Small intestine (tissue), 7 donors: ENCODE data around the gene NUBP2. TPM values are rescaled to one million over a fixed set of nuclear protein-coding genes. Genes with fewer than 3 reads are reported as not detected.
A peak's percentile ranks its signal among the peaks of the same experiment; 100 is the strongest.

Source experiments
- DNase-seq, 2 donors: peaks; one replicate each; pipeline versions ENCODE4 v3.0.0 to v3.0.0-alpha.2; 2013
- FAIRE-seq: peaks from 2 replicates; lab custom pipeline; 2012; peaks lifted over from hg19 to GRCh38; lab: Jason Lieb, UNC
- H3K27ac ChIP-seq, 3 donors: one replicate each; pipeline ENCODE4 v1.5.1; 2013; ENCODE audit warnings: low read length in 2 of 3, mild to moderate bottlenecking in 2 of 3, control low read depth in 1 of 3, inconsistent platforms in 1 of 3, low read depth in 1 of 3, moderate library complexity in 1 of 3
- H3K27me3 ChIP-seq, 3 donors: one replicate each; pipeline ENCODE4 v1.6.1; 2013; ENCODE audit warnings: low read length in 3 of 3, inconsistent platforms in 1 of 3; ENCODE audit not compliant: control insufficient read depth in 3 of 3, insufficient read depth in 3 of 3
- H3K36me3 ChIP-seq, 3 donors: one replicate each; pipeline ENCODE4 v1.6.1; 2013; ENCODE audit warnings: low read length in 3 of 3, inconsistent platforms in 1 of 3, low read depth in 1 of 3, mild to moderate bottlenecking in 1 of 3, moderate library complexity in 1 of 3; ENCODE audit not compliant: control insufficient read depth in 3 of 3, insufficient read depth in 2 of 3
- H3K4me1 ChIP-seq, 3 donors: one replicate each; pipeline ENCODE4 v1.6.1; 2013; ENCODE audit warnings: low read length in 2 of 3, inconsistent platforms in 1 of 3, low read depth in 1 of 3, mild to moderate bottlenecking in 1 of 3, moderate library complexity in 1 of 3; ENCODE audit not compliant: control insufficient read depth in 3 of 3, insufficient read depth in 2 of 3
- H3K4me3 ChIP-seq, 3 donors: one replicate each; pipeline ENCODE4 v1.5.1; 2013; ENCODE audit warnings: low read length in 3 of 3, control low read depth in 1 of 3, inconsistent platforms in 1 of 3, low read depth in 1 of 3, mild to moderate bottlenecking in 1 of 3, moderate library complexity in 1 of 3
- H3K9me3 ChIP-seq, 2 donors: one replicate each; pipeline ENCODE4 v1.6.1; 2013; ENCODE audit warnings: low read depth in 1 of 2, low read length in 1 of 2; ENCODE audit not compliant: control insufficient read depth in 2 of 2, insufficient read depth in 1 of 2
- WGBS, 3 donors: extraction: QIAGEN DNeasy Blood & Tissue Kit; methylation state at CpG; one replicate each; pipeline ENCODE4 v1.1.7; 2013; 5-methylcytosine and 5-hydroxymethylcytosine counted together
- polyA plus RNA-seq, 4 donors: library from polyadenylated mRNA; stranded (reverse) in 3 of 4; unstranded in 1 of 4; fragments of 200-250 nt in 3 of 4; fragments of 120-200 nt in 1 of 4; gene quantifications; one replicate each; pipeline versions ENCODE4 v1.2.1 to v1.2.3, GENCODE V29; 2013
- donor health status: healthy with polysubstance abuse.
- donor health status: control.
- donor health status: control.
- donor health status: Bipolar disorder and iron deficiency.
- donor health status: healthy.

Gene NUBP2
- polyA plus RNA-seq, 4 donors, result 38.6 to 70.7 (median 61.8) TPM

GRCh38 chr16:1781254-1781653 is 1.5 kb upstream of the NUBP2 start:
- peaks cover 3 to 26% (median 5%) of the 10 kb centered on the region in 3 donors for H3K4me1 ChIP-seq

GRCh38 chr16:1781758-1782407 is 877 bp upstream of the NUBP2 start:
- peaks cover 3 to 26% (median 5%) of the 10 kb centered on the region in 3 donors for H3K4me1 ChIP-seq
- peak in 1 of 2 donors; percentile 27 for DNase-seq
- H3K27ac ChIP-seq, result peak overlapping the region; percentile 53 to 80 (median 66)
- FAIRE-seq, result no peak
- no peaks in the 10 kb centered on the region for H3K27me3 ChIP-seq
- peak overlapping the region; percentile 77 to 91 (median 88) for H3K4me3 ChIP-seq
- WGBS, 3 donors, result 0 to 1% (median 1%) methylated on average over 49 to 70 of the region's 70 CpGs
- H3K36me3 ChIP-seq, result peaks cover 1 to 70% (median 2%) of the 10 kb centered on the region in 3 donors
- H3K9me3 ChIP-seq, result no peaks in the 10 kb centered on the region

More at GRCh38 chr16:1781254-1781653, 1.5 kb upstream of the NUBP2 start:
- Histone ChIP-seq H3K36me3 (peaks cover 4 to 70% (median 5%) of the 10 kb centered on the region in 3 donors), H3K9me3 (no peaks in the 10 kb centered on the region), H3K27ac (peak overlapping the region in 1 of 3 donors; percentile 66), H3K27me3 (no peaks in the 10 kb centered on the region), H3K4me3 (peak overlapping the region; percentile 77 to 91 (median 88))
- 52 to 68% (median 54%) methylated on average over 20 of the region's 20 CpGs for whole genome bisulfite sequencing, 3 donors
- DNase-seq (no peak), FAIRE-seq (no peak)

DNA sequence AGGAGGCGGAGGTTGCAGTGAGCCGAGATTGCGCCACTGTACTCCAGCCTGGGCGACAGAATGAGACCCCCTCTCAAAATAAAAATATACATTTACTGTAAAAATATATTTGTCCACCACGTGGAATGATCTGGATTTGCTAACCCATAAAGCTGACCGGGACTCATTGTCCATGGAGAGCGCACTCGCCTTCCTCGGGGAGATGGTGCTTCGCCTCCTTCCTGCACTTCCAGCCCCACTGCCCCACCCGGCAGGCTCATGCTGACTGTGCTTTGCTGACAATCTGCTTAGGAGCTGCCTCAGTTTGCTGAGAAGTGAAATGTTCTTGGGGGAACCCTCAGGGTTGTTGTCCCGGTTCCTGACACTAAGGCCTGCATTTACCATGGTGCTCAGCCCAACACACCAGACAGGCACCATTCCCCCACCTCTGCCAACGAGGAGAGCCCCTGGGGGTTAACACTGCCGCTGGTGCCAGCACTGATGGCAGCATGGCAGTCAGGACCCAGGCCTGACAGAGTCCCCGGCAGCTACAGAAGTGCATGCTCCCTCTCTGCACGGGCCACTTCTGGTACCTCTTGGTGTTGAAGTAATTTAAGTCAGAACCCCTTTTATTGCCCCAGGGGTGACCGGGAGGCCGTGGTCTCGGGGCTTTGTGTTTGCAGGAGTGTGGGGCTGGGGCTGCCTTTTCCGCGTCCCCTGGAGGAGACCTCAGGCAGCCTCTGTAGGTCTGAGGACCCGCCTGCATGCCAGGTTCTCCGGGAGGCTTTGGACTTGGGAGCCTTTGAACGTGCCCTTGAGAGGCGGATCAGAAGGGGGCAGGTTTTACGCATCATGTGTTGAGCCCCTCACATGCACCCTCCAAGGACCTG is 2.5 kb downstream of the NUBP2 start:
- Histone ChIP-seq H3K9me3 (no peaks in the 10 kb centered on the region), H3K27ac (no peak overlapping the region), H3K4me1 (peaks cover 3 to 14% (median 5%) of the 10 kb centered on the region in 3 donors), H3K27me3 (no peaks in the 10 kb centered on the region), H3K36me3 (peaks cover 0 to 70% (median 0%) of the 10 kb centered on the region in 3 donors), H3K4me3 (no peak overlapping the region)
- DNase-seq (no peak), FAIRE-seq (no peak)
- 86 to 91% (median 90%) methylated on average over 26 of the region's 26 CpGs for WGBS, 3 donors

DNA sequence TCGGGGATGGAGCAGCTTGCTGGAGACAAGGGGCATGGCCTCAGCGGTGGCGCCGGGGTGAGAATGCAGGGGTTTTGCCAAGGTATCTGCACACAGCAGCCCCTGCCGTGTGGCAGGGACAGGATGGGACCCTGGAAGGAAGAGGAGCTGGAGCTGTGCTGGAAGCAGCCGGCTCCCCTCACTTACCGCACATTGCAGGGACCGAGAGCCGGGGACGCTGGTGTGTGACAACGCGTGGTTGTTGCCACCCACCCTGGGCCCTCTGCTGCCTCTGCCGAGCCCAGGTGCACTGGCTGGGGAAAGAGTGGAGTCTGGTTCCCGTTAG is 3.0 kb downstream of the NUBP2 start:
- DNase-seq, result no peak

GRCh38 chr16:1786242-1787055 is 3.7 kb downstream of the NUBP2 start:
- Histone ChIP-seq H3K9me3 (no peaks in the 10 kb centered on the region), H3K4me3 (no peak overlapping the region), H3K36me3 (peaks cover 0 to 71% (median 0%) of the 10 kb centered on the region in 3 donors), H3K4me1 (peaks cover 0 to 7% (median 2%) of the 10 kb centered on the region in 3 donors), H3K27me3 (no peaks in the 10 kb centered on the region), H3K27ac (no peak overlapping the region)
- FAIRE-seq, result no peak
- no peak for DNase-seq
- 87 to 92% (median 88%) methylated on average over 48 to 51 of the region's 51 CpGs for WGBS, 3 donors

More for the DNA sequence above, 3.0 kb downstream of the NUBP2 start:
- no peak overlapping the region for H3K27ac ChIP-seq
- WGBS, 3 donors, result 90 to 93% (median 92%) methylated on average over 14 of the region's 14 CpGs
- H3K4me3 ChIP-seq, result no peak overlapping the region
- H3K9me3 ChIP-seq, result no peaks in the 10 kb centered on the region
- H3K36me3 ChIP-seq, result peaks cover 0 to 71% (median 0%) of the 10 kb centered on the region in 3 donors
- peaks cover 3 to 13% (median 5%) of the 10 kb centered on the region in 3 donors for H3K4me1 ChIP-seq
- no peaks in the 10 kb centered on the region for H3K27me3 ChIP-seq
- FAIRE-seq, result no peak

DNA sequence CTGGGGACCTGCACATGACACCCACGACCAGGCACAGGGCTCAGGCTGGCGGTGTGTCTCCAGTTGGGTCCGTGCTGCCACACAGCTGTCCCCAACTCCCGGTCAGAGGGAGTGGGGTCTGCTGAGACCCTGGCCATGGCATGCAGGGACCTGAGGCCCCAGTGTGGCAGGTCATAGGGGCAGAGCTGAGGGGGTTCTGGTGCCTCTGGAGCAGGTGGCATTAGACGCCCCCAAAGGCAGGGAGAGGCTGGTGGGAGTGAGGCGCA is 4.2 kb downstream of the NUBP2 start:
- FAIRE-seq (no peak), DNase-seq (no peak)
- H3K4me1 ChIP-seq, result peaks cover 0 to 6% (median 2%) of the 10 kb centered on the region in 3 donors
- H3K27me3 ChIP-seq, result no peaks in the 10 kb centered on the region
- WGBS, 3 donors, result 88 to 92% (median 91%) methylated on average over 6 of the region's 6 CpGs
- H3K27ac ChIP-seq, result no peak overlapping the region
- no peak overlapping the region for H3K4me3 ChIP-seq
- peaks cover 0 to 74% (median 4%) of the 10 kb centered on the region in 3 donors for H3K36me3 ChIP-seq
- no peaks in the 10 kb centered on the region for H3K9me3 ChIP-seq

GRCh38 chr16:1787322-1788094 is 4.7 kb downstream of the NUBP2 start:
- FAIRE-seq (no peak), DNase-seq (no peak)
- H3K4me1 ChIP-seq, result peaks cover 0 to 6% (median 2%) of the 10 kb centered on the region in 3 donors
- no peak overlapping the region for H3K4me3 ChIP-seq
- H3K36me3 ChIP-seq, result peaks cover 0 to 78% (median 4%) of the 10 kb centered on the region in 3 donors
- 92 to 94% (median 94%) methylated on average over 41 to 44 of the region's 44 CpGs for WGBS, 3 donors
- H3K27ac ChIP-seq, result no peak overlapping the region
- H3K27me3 ChIP-seq, result no peaks in the 10 kb centered on the region
- no peaks in the 10 kb centered on the region for H3K9me3 ChIP-seq
